HepG2 (cell line): ENCODE data around the gene SGF29. TPM values are rescaled to one million over a fixed set of nuclear protein-coding genes. Genes with fewer than 3 reads are reported as not detected.

ENCODE experiments used
- ATF7 ChIP-seq, 2 experiments: fragments of 450-650 bp in 1 of 2; sonication (generic) in 1 of 2; formaldehyde crosslinking in 1 of 2; IDR thresholded peaks; 2 replicates each; pipeline versions ENCODE4 v1.4.0 to v1.6.1; 2016 to 2020; ENCODE audit warnings: antibody characterized with exemption in 1 of 2, mild to moderate bottlenecking in 1 of 2, missing genetic modification reagents in 1 of 2
- ATF7-NPFF ChIP-seq: sonication (generic); formaldehyde crosslinking; IDR thresholded peaks from 2 replicates; pipeline ENCODE4 v1.8.1; 2023; ENCODE audit warnings: mild to moderate bottlenecking, low read depth, missing genetic modification reagents, moderate library complexity
- HIVEP1 ChIP-seq: sonication (generic); formaldehyde crosslinking; IDR thresholded peaks from 2 replicates; pipeline ENCODE4 v1.4.0; 2020; ENCODE audit warnings: mild to moderate bottlenecking, missing genetic modification reagents
- HOXA3 ChIP-seq: sonication (generic); formaldehyde crosslinking; IDR thresholded peaks from 2 replicates; pipeline ENCODE4 v1.5.0; 2020; ENCODE audit warnings: missing genetic modification reagents
- IRF9 ChIP-seq: sonication (generic); formaldehyde crosslinking; IDR thresholded peaks from 2 replicates; pipeline ENCODE4 v1.8.0; 2022; ENCODE audit warnings: missing genetic modification reagents, mild to moderate bottlenecking, borderline replicate concordance
- NFE2L1 ChIP-seq: sonication (generic); formaldehyde crosslinking; IDR thresholded peaks from 2 replicates; pipeline ENCODE4 v1.4.0; 2020; ENCODE audit warnings: missing genetic modification reagents, mild to moderate bottlenecking, borderline replicate concordance
- NFYB ChIP-seq: sonication (generic); formaldehyde crosslinking; IDR thresholded peaks from 2 replicates; pipeline ENCODE4 v1.4.0; 2020; ENCODE audit warnings: missing genetic modification reagents
- PBX2 ChIP-seq: IDR thresholded peaks from 2 replicates; pipeline ENCODE4 v1.6.1; 2016; ENCODE audit warnings: control low read depth
- SIN3B ChIP-seq: fragments of 150-350 bp; IDR thresholded peaks from 2 replicates; pipeline ENCODE4 v1.6.1; 2014; ENCODE audit warnings: low read length
- SOX5 ChIP-seq: IDR thresholded peaks from 2 replicates; pipeline ENCODE4 v1.6.1; 2016; ENCODE audit warnings: borderline replicate concordance
- SP4 ChIP-seq: sonication (generic); formaldehyde crosslinking; IDR thresholded peaks from 2 replicates; pipeline ENCODE4 v1.8.1; 2023; ENCODE audit warnings: mild to moderate bottlenecking, missing genetic modification reagents
- TIGD3 ChIP-seq: sonication (generic); formaldehyde crosslinking; IDR thresholded peaks from 2 replicates; pipeline ENCODE4 v1.5.1; 2020; ENCODE audit warnings: mild to moderate bottlenecking, missing genetic modification reagents, borderline replicate concordance
- YY1 ChIP-seq: IDR thresholded peaks from 2 replicates; pipeline ENCODE4 v1.6.1; 2011; ENCODE audit warnings: low read length, low read depth, moderate library complexity, mild to moderate bottlenecking; ENCODE audit not compliant: insufficient read depth, insufficient replicate concordance
- ZBTB7A ChIP-seq: sonication (generic); formaldehyde crosslinking; IDR thresholded peaks from 2 replicates; pipeline ENCODE4 v1.8.0; 2022; ENCODE audit warnings: mild to moderate bottlenecking, missing genetic modification reagents
- ZNF446 ChIP-seq: sonication (generic); formaldehyde crosslinking; IDR thresholded peaks from 2 replicates; pipeline ENCODE4 v1.5.0; 2020; ENCODE audit warnings: mild to moderate bottlenecking, missing genetic modification reagents
- ZNF557 ChIP-seq: sonication (generic); formaldehyde crosslinking; IDR thresholded peaks from 2 replicates; pipeline ENCODE4 v1.4.0; 2020; ENCODE audit warnings: missing genetic modification reagents
- ZNF678 ChIP-seq: sonication (generic); formaldehyde crosslinking; IDR thresholded peaks from 2 replicates; pipeline ENCODE4 v1.4.0; 2020; ENCODE audit warnings: mild to moderate bottlenecking, missing genetic modification reagents
- ZNF770 ChIP-seq: sonication (generic); formaldehyde crosslinking; IDR thresholded peaks from 2 replicates; pipeline ENCODE4 v1.5.0; 2020; ENCODE audit warnings: mild to moderate bottlenecking, missing genetic modification reagents
- polyA plus RNA-seq, 8 experiments: library from polyadenylated mRNA; depleted of rRNA in 3 of 8; stranded (reverse) in 7 of 8; unstranded in 1 of 8; fragments of >200 nt; fragmentation: Illumina TruSeq in 4 of 8; extraction: Trizol in 4 of 8; gene quantifications; 2 replicates each; pipeline versions ENCODE4 v1.2.1 to v1.2.3, GENCODE V29; 2011 to 2016; ENCODE audit warnings: low read depth in 4 of 8, missing spikeins in 1 of 8, mixed read lengths in 1 of 8; ENCODE audit not compliant: insufficient read depth in 1 of 8
- total RNA-seq, 5 experiments: library from RNA; depleted of rRNA; stranded (reverse); fragments of >200 nt; fragmentation: Illumina TruSeq; extraction: Trizol; gene quantifications; 2 replicates each; pipeline ENCODE4 v1.2.3, GENCODE V29; 2016; ENCODE audit warnings: low read depth in 1 of 5
- TF ChIP-seq, protein P1 (sequence below): sonication (generic); formaldehyde crosslinking; IDR thresholded peaks from 2 replicates; pipeline ENCODE4 v1.4.0; 2020; ENCODE audit warnings: mild to moderate bottlenecking, missing genetic modification reagents
- TF ChIP-seq, protein P2 (sequence below): sonication (generic); formaldehyde crosslinking; IDR thresholded peaks from 2 replicates; pipeline ENCODE4 v1.4.0; 2020; ENCODE audit warnings: low read depth, mild to moderate bottlenecking, missing genetic modification reagents
- TF ChIP-seq, protein P3 (sequence below): sonication (generic); formaldehyde crosslinking; IDR thresholded peaks from 2 replicates; pipeline ENCODE4 v1.5.0; 2020; ENCODE audit warnings: mild to moderate bottlenecking, low read depth, missing genetic modification reagents, borderline replicate concordance

The SGF29 gene
- total and polyA plus RNA-seq, 2 of the 13 experiments (the other 11 are each of a cell fraction or from before 2014, with no cell fraction given), result 5.0 to 29.4 TPM

DNA sequence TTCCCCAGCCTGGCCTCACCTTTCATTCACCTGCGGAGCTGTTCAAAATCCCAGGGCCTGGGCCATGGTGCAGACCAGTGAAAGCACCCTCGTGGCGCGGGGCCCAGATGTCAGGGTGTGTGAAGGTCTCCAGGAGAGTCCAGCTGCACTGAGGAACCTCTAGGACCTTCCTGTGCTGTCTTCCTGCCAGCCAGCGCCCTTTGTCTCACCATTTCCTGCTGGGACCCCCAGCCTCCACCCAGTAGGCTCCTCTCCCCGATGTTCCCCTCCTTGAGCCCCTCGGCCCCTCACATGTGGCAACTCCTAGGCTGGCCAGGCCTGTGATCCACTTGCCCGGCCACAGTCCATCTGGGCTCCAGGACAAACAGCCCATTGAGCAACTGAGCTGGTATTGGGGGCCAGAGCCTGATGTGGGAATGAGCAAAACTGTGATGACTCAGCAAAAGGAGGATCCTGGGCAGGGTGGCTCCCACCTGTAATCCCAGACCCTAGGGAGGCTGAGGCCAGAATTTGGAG is 42.5 kb downstream of the SGF29 start (continued):
- TF ChIP-seq YY1, result no peak
- TF ChIP-seq ZNF678 (CRISPR knock-in tag), result no peak
- 0 out of 2 replicates have a peak, but pooled peaks have one; percentile 17 for TF ChIP-seq ZNF446
- TF ChIP-seq HOXA3 (CRISPR knock-in tag), result peak; percentile 59; the same call in 1 of the 2 replicates
- 0 out of 2 replicates have a peak, but pooled peaks have one; percentile 52 for TF ChIP-seq ZNF557 (CRISPR knock-in tag)
- TF ChIP-seq SP4 (CRISPR knock-in tag), result peak; percentile 17; the same call in 1 of the 2 replicates
- 0 out of 2 replicates have a peak, but pooled peaks have one; percentile 54 for TF ChIP-seq IRF9
- TF ChIP-seq, protein P1, sequence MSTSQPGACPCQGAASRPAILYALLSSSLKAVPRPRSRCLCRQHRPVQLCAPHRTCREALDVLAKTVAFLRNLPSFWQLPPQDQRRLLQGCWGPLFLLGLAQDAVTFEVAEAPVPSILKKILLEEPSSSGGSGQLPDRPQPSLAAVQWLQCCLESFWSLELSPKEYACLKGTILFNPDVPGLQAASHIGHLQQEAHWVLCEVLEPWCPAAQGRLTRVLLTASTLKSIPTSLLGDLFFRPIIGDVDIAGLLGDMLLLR (CRISPR knock-in tag), result peak; percentile 71
- no peak for TF ChIP-seq ATF7 (IDR thresholded peaks at IDR 0.05)
- TF ChIP-seq ATF7 (CRISPR knock-in tag; IDR thresholded peaks at IDR 0.05), result no peak
- TF ChIP-seq, protein P2, sequence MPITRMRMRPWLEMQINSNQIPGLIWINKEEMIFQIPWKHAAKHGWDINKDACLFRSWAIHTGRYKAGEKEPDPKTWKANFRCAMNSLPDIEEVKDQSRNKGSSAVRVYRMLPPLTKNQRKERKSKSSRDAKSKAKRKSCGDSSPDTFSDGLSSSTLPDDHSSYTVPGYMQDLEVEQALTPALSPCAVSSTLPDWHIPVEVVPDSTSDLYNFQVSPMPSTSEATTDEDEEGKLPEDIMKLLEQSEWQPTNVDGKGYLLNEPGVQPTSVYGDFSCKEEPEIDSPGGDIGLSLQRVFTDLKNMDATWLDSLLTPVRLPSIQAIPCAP, result no peak
- no peak for TF ChIP-seq PBX2
- peak; percentile 93; the same call in 1 of the 2 replicates for TF ChIP-seq NFE2L1 (CRISPR knock-in tag)
- TF ChIP-seq NFYB (CRISPR knock-in tag), result no peak
- TF ChIP-seq, protein P3, sequence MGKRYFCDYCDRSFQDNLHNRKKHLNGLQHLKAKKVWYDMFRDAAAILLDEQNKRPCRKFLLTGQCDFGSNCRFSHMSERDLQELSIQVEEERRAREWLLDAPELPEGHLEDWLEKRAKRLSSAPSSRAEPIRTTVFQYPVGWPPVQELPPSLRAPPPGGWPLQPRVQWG (CRISPR knock-in tag), result no peak
- TF ChIP-seq ATF7-NPFF, result 0 out of 2 replicates have a peak, but pooled peaks have one; percentile 13
- TF ChIP-seq ZNF770 (CRISPR knock-in tag), result peak; percentile 62; the same call in 1 of the 2 replicates
- TF ChIP-seq SIN3B, result no peak
- no peak for TF ChIP-seq SOX5 (CRISPR knock-in tag)
- no peak for TF ChIP-seq TIGD3 (CRISPR knock-in tag)
- TF ChIP-seq HIVEP1 (CRISPR knock-in tag), result peak; percentile 59; the same call in 1 of the 2 replicates
- TF ChIP-seq ZBTB7A (CRISPR knock-in tag), result no peak
